HepG2 (cell line): ENCODE data around the gene FCHO2. TPM values are rescaled to one million over a fixed set of nuclear protein-coding genes. Genes with fewer than 3 reads are reported as not detected.
A peak's percentile ranks its signal among the peaks of the same experiment; 100 is the strongest.
"Not testable (repeated sequence)": the region's sequence is repeated elsewhere in the genome, so short reads cannot be mapped to it uniquely, and the experiment has no call there.

Experiments used
- ATAC-seq: fragments of 200-7000 bp; cut with Tn5 transposase; 3 replicates; pipeline ENCODE4 v1.9.1; 2020; ENCODE audit warnings: mild to moderate bottlenecking, moderate library complexity
- BruUV-seq: library from RNA; stranded (reverse); fragments of 400-500 nt; replicated peaks from 2 replicates; lab custom pipeline; 2021; lab: Mats Ljungman, UMichigan
- CTCF ChIA-PET: fragments of 300-600 bp; formaldehyde crosslinking; extraction: SDS; loops from one replicate; lab custom pipeline; 2021; ENCODE audit warnings: low total read pairs, inconsistent platforms, low intra/inter-chr PET ratio; lab: Yijun Ruan, JAX
- POLR2A ChIA-PET: fragments of 350-600 bp; sonication (Branson Sonifier 250); formaldehyde crosslinking; loops from one replicate; lab custom pipeline; 2020; ENCODE audit warnings: antibody characterized with exemption, inconsistent platforms; lab: Yijun Ruan, JAX
- DNase-seq: peaks from one replicate; pipeline ENCODE4 v3.0.0-alpha.2; 2015; ENCODE audit warnings: low spot score
- FAIRE-seq: peaks from 3 replicates; lab custom pipeline; 2011; peaks lifted over from hg19 to GRCh38; lab: Jason Lieb, UNC
- H2AFZ ChIP-seq: one replicate; pipeline ENCODE4 v1.6.1; 2011; ENCODE audit warnings: low read length, inconsistent platforms
- H3K27ac ChIP-seq: fragments of 300-600 bp; 3 replicates; pipeline ENCODE4 v1.8.0; 2011; ENCODE audit warnings: mixed run types, mild to moderate bottlenecking, mixed read lengths, low read length, inconsistent platforms; ENCODE audit not compliant: insufficient read depth; ENCODE audit errors: extremely low read length
- H3K27me3 ChIP-seq, 2 experiments: fragments of 200-600 bp in 1 of 2; 2 replicates in 1 of 2; 3 replicates in 1 of 2; pipeline versions ENCODE4 v1.6.0 to v1.8.0; 2011; ENCODE audit warnings: low read length in 2 of 2, mild to moderate bottlenecking in 2 of 2, moderate library complexity in 2 of 2, inconsistent platforms in 1 of 2; ENCODE audit not compliant: insufficient read depth in 2 of 2, control insufficient read depth in 1 of 2
- H3K36me3 ChIP-seq, 2 experiments: fragments of 200-600 bp in 1 of 2; replicated peaks in 1 of 2; 2 replicates in 1 of 2; 3 replicates in 1 of 2; pipeline versions ENCODE4 v1.5.1 to v1.8.0; 2011; ENCODE audit warnings: low read length in 2 of 2, inconsistent platforms in 1 of 2; ENCODE audit not compliant: insufficient read depth in 2 of 2, control insufficient read depth in 1 of 2
- H3K4me1 ChIP-seq: 2 replicates; pipeline ENCODE4 v1.5.1; 2012; ENCODE audit warnings: low read length, inconsistent platforms; ENCODE audit not compliant: insufficient read depth
- H3K4me2 ChIP-seq: 2 replicates; pipeline ENCODE4 v1.6.0; 2011; ENCODE audit warnings: low read depth, low read length, inconsistent platforms
- H3K4me3 ChIP-seq, 3 experiments: fragments of 200-600 bp in 1 of 3; sonication (generic), shearing (Covaris generic) in 1 of 3; replicated peaks in 1 of 3; 2 replicates each; pipeline ENCODE4 v1.5.1; 2011 to 2016; ENCODE audit warnings: low read length in 3 of 3, inconsistent platforms in 2 of 3, low read depth in 2 of 3, mild to moderate bottlenecking in 2 of 3, control low read depth in 1 of 3, mixed read lengths in 1 of 3; ENCODE audit not compliant: insufficient read depth in 1 of 3
- H3K79me2 ChIP-seq: one replicate; pipeline ENCODE4 v1.6.1; 2011; ENCODE audit warnings: low read length, inconsistent platforms; ENCODE audit not compliant: insufficient read depth
- H3K9ac ChIP-seq: 2 replicates; pipeline ENCODE4 v1.6.0; 2011; ENCODE audit warnings: mild to moderate bottlenecking, low read depth, low read length, inconsistent platforms; ENCODE audit not compliant: insufficient read depth
- H3K9me3 ChIP-seq: 2 replicates; pipeline ENCODE4 v1.5.1; 2012; ENCODE audit warnings: mild to moderate bottlenecking, low read length
- H4K20me1 ChIP-seq: 2 replicates; pipeline ENCODE4 v1.6.0; 2011; ENCODE audit warnings: inconsistent platforms, mild to moderate bottlenecking, low read length, moderate library complexity; ENCODE audit not compliant: insufficient read depth
- ADNP ChIP-seq: sonication (generic); formaldehyde crosslinking; IDR thresholded peaks from 2 replicates; pipeline ENCODE4 v1.4.0; 2020; ENCODE audit warnings: missing genetic modification reagents
- PHF21A ChIP-seq: sonication (generic); formaldehyde crosslinking; IDR thresholded peaks from 2 replicates; pipeline ENCODE4 v1.5.0; 2020; ENCODE audit warnings: mild to moderate bottlenecking, missing genetic modification reagents
- POGZ ChIP-seq: sonication (generic); formaldehyde crosslinking; IDR thresholded peaks from 2 replicates; pipeline ENCODE4 v1.4.0; 2020; ENCODE audit warnings: mild to moderate bottlenecking, missing genetic modification reagents
- ZNF121 ChIP-seq: sonication (generic); formaldehyde crosslinking; IDR thresholded peaks from 2 replicates; pipeline ENCODE4 v1.5.0; 2020; ENCODE audit warnings: mild to moderate bottlenecking, missing genetic modification reagents
- whole genome bisulfite sequencing: methylation state at CpG from one replicate; pipeline ENCODE4 v1.1.6; 2017; ENCODE audit warnings: low lambda C conversion rate; 5-methylcytosine and 5-hydroxymethylcytosine counted together
- in situ Hi-C: cut with HindIII; loops from 2 replicates; pipeline ENCODE4 v1.10.0; 2017; ENCODE audit warnings: low pct_unique_long_range_greater_than_20kb; ENCODE audit not compliant: extremely low pct_ligation_motif_present
- intact Hi-C: fragments of 100-400 bp; cut with micrococcal nuclease; formaldehyde crosslinking; loops from one replicate; pipeline ENCODE4 v1.10.0; 2022; ENCODE audit not compliant: unreplicated experiment
- polyA plus RNA-seq, 8 experiments: library from polyadenylated mRNA; depleted of rRNA in 3 of 8; stranded (reverse) in 7 of 8; unstranded in 1 of 8; fragments of >200 nt; fragmentation: Illumina TruSeq in 4 of 8; extraction: Trizol in 4 of 8; gene quantifications; 2 replicates each; pipeline versions ENCODE4 v1.2.1 to v1.2.3, GENCODE V29; 2011 to 2016; ENCODE audit warnings: low read depth in 4 of 8, missing spikeins in 1 of 8, mixed read lengths in 1 of 8; ENCODE audit not compliant: insufficient read depth in 1 of 8
- total RNA-seq, 5 experiments: library from RNA; depleted of rRNA; stranded (reverse); fragments of >200 nt; fragmentation: Illumina TruSeq; extraction: Trizol; gene quantifications; 2 replicates each; pipeline ENCODE4 v1.2.3, GENCODE V29; 2016; ENCODE audit warnings: low read depth in 1 of 5

Gene FCHO2
- total and polyA plus RNA-seq, 2 of the 13 experiments (the other 11 are each of a cell fraction or from before 2014, with no cell fraction given): 11.6 to 17.3 TPM

- H3K4me1 ChIP-seq: peaks cover 46% of the 10 kb centered on the region
- ChIA-PET CTCF (no interaction called here), POLR2A (interaction anchor here (0.9 kb wide), 1 partner anchor 65 kb away, joined by 3 read pairs; no protein-coding TSS in a partner anchor)
- no peaks in the 10 kb centered on the region for H3K9me3 ChIP-seq
- H2AFZ ChIP-seq: no peak overlapping the region
- FAIRE-seq: no peak
- ATAC-seq: no peak
- 0 out of 5 replicates have a peak, but pooled peaks cover 0 to 5% of the 10 kb centered on the region in 2 experiments for H3K36me3 ChIP-seq
- in situ Hi-C loops: no loop called here
- H3K27ac ChIP-seq: peak overlapping the region; percentile 89
- H4K20me1 ChIP-seq: no peaks in the 10 kb centered on the region; the same call in 1 of the 2 replicates
- no peak for DNase-seq
- peaks cover 59% of the 10 kb centered on the region for H3K79me2 ChIP-seq
- peak overlapping the region; percentile 79 for H3K9ac ChIP-seq
- peak overlapping the region; percentile 90 for H3K4me2 ChIP-seq
- TF ChIP-seq ADNP (CRISPR knock-in tag): no peak
- no peak for TF ChIP-seq POGZ (CRISPR knock-in tag)
- H3K4me3 ChIP-seq: peak overlapping the region; percentile 65 to 93 (median 86)
- no peaks in the 10 kb centered on the region; a peak in 1 of 5 replicates for H3K27me3 ChIP-seq
- intact Hi-C loops: loop anchor here (5.0 kb wide), 1 partner anchor 65 kb away; no protein-coding TSS in a partner anchor
- 50% methylated on average over 1 of the region's 1 CpG for WGBS
- no TSS peak for BruUV-seq
Observed at GRCh38 chr5:72957337-72957736, 1.5 kb downstream of the FCHO2 start.

- 98% methylated on average over 1 of the region's 1 CpG for WGBS
- Histone ChIP-seq H4K20me1 (no peaks in the 10 kb centered on the region; the same call in 1 of the 2 replicates), H3K79me2 (peaks cover 76% of the 10 kb centered on the region), H3K27ac (no peak overlapping the region), H3K9ac (no peak overlapping the region), H3K9me3 (no peaks in the 10 kb centered on the region), H3K36me3 (0 out of 5 replicates have a peak, but pooled peaks cover 0 to 5% of the 10 kb centered on the region in 2 experiments), H3K4me3 (no peak overlapping the region), H3K4me2 (peak overlapping the region; percentile 90; the same call in 1 of the 2 replicates)
- intact Hi-C loops: loop anchor here (5.0 kb wide), 1 partner anchor 63 kb away; no protein-coding TSS in a partner anchor
- FAIRE-seq: no peak
- DNase-seq: no peak
- ATAC-seq: no peak
- ChIA-PET POLR2A (no interaction called here), CTCF (no interaction called here)
- no TSS peak for BruUV-seq
- TF ChIP-seq PHF21A (CRISPR knock-in tag): no peak
- TF ChIP-seq ZNF121 (CRISPR knock-in tag): peak; percentile 87
- TF ChIP-seq, all 625 proteins: peak for 1
- in situ Hi-C loops: no loop called here
- no peaks in the 10 kb centered on the region; a peak in 1 of 5 replicates for H3K27me3 ChIP-seq
- peaks cover 38% of the 10 kb centered on the region for H3K4me1 ChIP-seq
- no peak overlapping the region for H2AFZ ChIP-seq
Observed at GRCh38 chr5:72959257-72959656, 3.4 kb downstream of the FCHO2 start.

GRCh38 chr5:72974481-72974880 lies 18.6 kb downstream of the FCHO2 start:
- H3K79me2 ChIP-seq: peaks cover 23% of the 10 kb centered on the region
- BruUV-seq, H3K9ac ChIP-seq, H3K4me1 ChIP-seq, intact Hi-C loops, FAIRE-seq, H3K4me2 ChIP-seq, DNase-seq, H3K27ac ChIP-seq, POLR2A ChIA-PET, H3K36me3 ChIP-seq, CTCF ChIA-PET, in situ Hi-C loops, H3K4me3 ChIP-seq, H3K9me3 ChIP-seq, ATAC-seq, H2AFZ ChIP-seq, H3K27me3 ChIP-seq, H4K20me1 ChIP-seq: not testable (repeated sequence)
- WGBS: 93% methylated on average over 4 of the region's 5 CpGs

- H3K27me3 ChIP-seq, H3K4me1 ChIP-seq, H3K36me3 ChIP-seq, H3K4me3 ChIP-seq, H3K27ac ChIP-seq, ATAC-seq, H2AFZ ChIP-seq, FAIRE-seq, H3K9ac ChIP-seq, H4K20me1 ChIP-seq, POLR2A ChIA-PET, H3K9me3 ChIP-seq, DNase-seq, intact Hi-C loops, H3K4me2 ChIP-seq, CTCF ChIA-PET, BruUV-seq, in situ Hi-C loops: not testable (repeated sequence)
- WGBS: 100% methylated on average over 1 of the region's 1 CpG
- H3K79me2 ChIP-seq: peaks cover 28% of the 10 kb centered on the region
Observed at GRCh38 chr5:72976810-72977209, 21.0 kb downstream of the FCHO2 start.
